IMR-90 (cell line): Measurements from ENCODE around the gene GABRP. TPM values are rescaled to one million over a fixed set of nuclear protein-coding genes. Genes with fewer than 3 reads are reported as not detected.

Experiments used
- ATAC-seq: fragments of 200-7000 bp; cut with Tn5 transposase; 2 replicates; pipeline ENCODE4 v1.9.1; 2020; ENCODE audit warnings: low read depth, mild to moderate bottlenecking, moderate library complexity
- BruUV-seq: library from RNA; stranded (reverse); fragments of 400-500 nt; replicated peaks from 2 replicates; lab custom pipeline; 2021; lab: Mats Ljungman, UMichigan
- CTCF ChIA-PET: fragments of 300-600 bp; formaldehyde crosslinking; extraction: SDS; loops from one replicate; lab custom pipeline; 2021; ENCODE audit warnings: antibody characterized with exemption; lab: Yijun Ruan, JAX
- POLR2A ChIA-PET: fragments of 300-600 bp; sonication (Branson Sonifier 250); formaldehyde crosslinking; loops from one replicate; lab custom pipeline; 2022; ENCODE audit warnings: antibody characterized with exemption; ENCODE audit not compliant: unreplicated experiment; lab: Charles Lee
- DNase-seq: peaks from one replicate; pipeline ENCODE4 v3.0.0; 2013
- H2AFZ ChIP-seq: replicated peaks from 2 replicates; pipeline ENCODE3; 2013; ENCODE audit warnings: low read length, mild to moderate bottlenecking; ENCODE audit not compliant: poor library complexity
- H2AK5ac ChIP-seq: 2 replicates; pipeline ENCODE4 v1.6.1; 2013; ENCODE audit warnings: low read depth, low read length, inconsistent platforms
- H2AK9ac ChIP-seq: replicated peaks from 2 replicates; pipeline ENCODE3; 2013; ENCODE audit warnings: mild to moderate bottlenecking, low read depth, low read length, moderate library complexity; ENCODE audit not compliant: poor library complexity
- H2BK120ac ChIP-seq: 2 replicates; pipeline ENCODE4 v1.6.1; 2013; ENCODE audit warnings: low read depth, low read length, inconsistent platforms
- H2BK15ac ChIP-seq: 3 replicates; pipeline ENCODE4 v1.6.1; 2013; ENCODE audit warnings: low read depth, low read length, inconsistent platforms
- H2BK20ac ChIP-seq: 2 replicates; pipeline ENCODE4 v1.6.1; 2013; ENCODE audit warnings: low read depth, mild to moderate bottlenecking, inconsistent platforms, low read length, moderate library complexity
- H2BK5ac ChIP-seq: 2 replicates; pipeline ENCODE4 v1.6.1; 2013; ENCODE audit warnings: mild to moderate bottlenecking, low read depth, low read length, inconsistent platforms; ENCODE audit not compliant: poor library complexity, severe bottlenecking
- H3K14ac ChIP-seq: replicated peaks from 2 replicates; pipeline ENCODE4 v1.6.1; 2013; ENCODE audit warnings: low read depth, low read length, inconsistent platforms
- H3K18ac ChIP-seq: 2 replicates; pipeline ENCODE4 v1.6.1; 2013; ENCODE audit warnings: low read depth, low read length, control low read depth
- H3K23ac ChIP-seq: 2 replicates; pipeline ENCODE4 v1.6.1; 2013; ENCODE audit warnings: low read depth, low read length, inconsistent platforms
- H3K27ac ChIP-seq: 2 replicates; pipeline ENCODE4 v1.5.1; 2013; ENCODE audit warnings: mild to moderate bottlenecking, control low read depth, low read length; ENCODE audit not compliant: insufficient read depth
- H3K27me3 ChIP-seq: 2 replicates; pipeline ENCODE4 v1.6.1; 2013; ENCODE audit warnings: low read length; ENCODE audit not compliant: control insufficient read depth, insufficient read depth
- H3K36me3 ChIP-seq: 2 replicates; pipeline ENCODE4 v1.6.1; 2013; ENCODE audit warnings: low read length, mixed read lengths; ENCODE audit not compliant: control insufficient read depth, insufficient read depth
- H3K4ac ChIP-seq: 2 replicates; pipeline ENCODE4 v1.6.1; 2013; ENCODE audit warnings: low read depth, low read length, inconsistent platforms
- H3K4me1 ChIP-seq: 2 replicates; pipeline ENCODE4 v1.6.1; 2013; ENCODE audit warnings: low read length, mixed read lengths; ENCODE audit not compliant: control insufficient read depth, insufficient read depth
- H3K4me2 ChIP-seq: 2 replicates; pipeline ENCODE4 v1.6.1; 2013; ENCODE audit warnings: low read depth, mild to moderate bottlenecking, control low read depth, low read length, moderate library complexity
- H3K4me3 ChIP-seq: 2 replicates; pipeline ENCODE4 v1.5.1; 2013; ENCODE audit warnings: low read depth, mild to moderate bottlenecking, control low read depth, low read length, moderate library complexity; ENCODE audit not compliant: insufficient read depth
- H3K56ac ChIP-seq: 2 replicates; pipeline ENCODE4 v1.6.1; 2013; ENCODE audit warnings: low read length, inconsistent platforms; ENCODE audit not compliant: insufficient read depth; ENCODE audit errors: extremely low read depth
- H3K79me1 ChIP-seq, 2 experiments: 2 replicates each; pipeline ENCODE4 v1.6.1; 2013; ENCODE audit warnings: low read length in 2 of 2, inconsistent platforms in 1 of 2, low read depth in 1 of 2
- H3K9ac ChIP-seq: 2 replicates; pipeline ENCODE4 v1.6.1; 2013; ENCODE audit warnings: low read depth, low read length, control low read depth
- H3K9me1 ChIP-seq: 2 replicates; pipeline ENCODE4 v1.6.1; 2013; ENCODE audit warnings: low read length, inconsistent platforms; ENCODE audit not compliant: insufficient read depth
- H3K9me3 ChIP-seq: 2 replicates; pipeline ENCODE4 v1.6.1; 2013; ENCODE audit warnings: low read length; ENCODE audit not compliant: control insufficient read depth, insufficient read depth
- H4K20me1 ChIP-seq: 2 replicates; pipeline ENCODE4 v1.6.1; 2013; ENCODE audit warnings: low read length, inconsistent platforms; ENCODE audit not compliant: insufficient read depth
- H4K5ac ChIP-seq: 2 replicates; pipeline ENCODE4 v1.6.1; 2013; ENCODE audit warnings: mild to moderate bottlenecking, low read depth, low read length, control low read depth
- H4K8ac ChIP-seq, 2 experiments: 2 replicates each; pipeline ENCODE4 v1.6.1; 2013; ENCODE audit warnings: low read depth in 2 of 2, low read length in 2 of 2, control low read depth in 1 of 2, inconsistent platforms in 1 of 2
- H4K91ac ChIP-seq: 2 replicates; pipeline ENCODE4 v1.6.1; 2013; ENCODE audit warnings: low read depth, low read length, inconsistent platforms; ENCODE audit not compliant: insufficient read depth
- BHLHE40 ChIP-seq: fragments of 150-350 bp; IDR thresholded peaks from 2 replicates; pipeline ENCODE4 v1.6.1; 2016; ENCODE audit warnings: mild to moderate bottlenecking, low read depth, low read length
- CEBPB ChIP-seq: IDR thresholded peaks from 2 replicates; pipeline ENCODE4 v1.6.1; 2012; ENCODE audit warnings: low read depth, low read length, improper control_type of control experiment
- FOS ChIP-seq: fragments of 150-350 bp; IDR thresholded peaks from 2 replicates; pipeline ENCODE4 v1.6.1; 2016; ENCODE audit warnings: low read depth, low read length
- MAFK ChIP-seq: IDR thresholded peaks from 2 replicates; pipeline ENCODE4 v1.6.1; 2012; ENCODE audit warnings: low read depth, low read length, improper control_type of control experiment
- MAZ ChIP-seq: IDR thresholded peaks from 2 replicates; pipeline ENCODE4 v1.6.1; 2012; ENCODE audit warnings: low read depth, mild to moderate bottlenecking, low read length, improper control_type of control experiment, moderate library complexity, borderline replicate concordance
- MXI1 ChIP-seq: IDR thresholded peaks from 2 replicates; pipeline ENCODE4 v1.6.1; 2012; ENCODE audit warnings: low read depth, mild to moderate bottlenecking, low read length, moderate library complexity, borderline replicate concordance
- NFE2L2 ChIP-seq: fragments of 150-350 bp; IDR thresholded peaks from 2 replicates; pipeline ENCODE4 v1.6.1; 2016; ENCODE audit warnings: low read depth, mild to moderate bottlenecking, low read length
- POLR2A ChIP-seq: IDR thresholded peaks from 2 replicates; pipeline ENCODE4 v1.6.1; 2012; ENCODE audit warnings: mild to moderate bottlenecking, low read depth, low read length
- RFX5 ChIP-seq: IDR thresholded peaks from 2 replicates; pipeline ENCODE4 v1.8.0; 2012; ENCODE audit warnings: low read depth, mild to moderate bottlenecking, low read length, moderate library complexity
- SMC3 ChIP-seq: fragments of 150-350 bp; IDR thresholded peaks from 2 replicates; pipeline ENCODE4 v1.6.1; 2016; ENCODE audit warnings: low read depth, mild to moderate bottlenecking, antibody characterized with exemption, low read length, moderate library complexity
- WGBS, 2 experiments: methylation state at CpG; one replicate each; pipeline versions ENCODE4 v1.1.5 to v1.1.7; 2013; ENCODE audit warnings: missing lambda C conversion rate in 2 of 2; ENCODE audit not compliant: insufficient read length in 1 of 2; ENCODE audit errors: extremely low coverage in 2 of 2; 5-methylcytosine and 5-hydroxymethylcytosine counted together
- dilution Hi-C: fragments of 300-500 bp; cut with HindIII; formaldehyde crosslinking; loops from one replicate; pipeline ENCODE4 v1.14.3; 2018; ENCODE audit warnings: low sequenced_read_pairs; ENCODE audit not compliant: unreplicated experiment
- in situ Hi-C: fragments of 300-500 bp; cut with MboI; formaldehyde crosslinking; loops from 3 replicates; pipeline ENCODE4 v1.14.3; 2019; ENCODE audit warnings: low sequenced_read_pairs, inconsistent platforms, mixed read lengths
- intact Hi-C: fragments of 100-400 bp; cut with micrococcal nuclease; formaldehyde crosslinking; loops from 2 replicates; pipeline ENCODE4 v1.10.0; 2022
- polyA plus RNA-seq, 3 experiments: library from polyadenylated mRNA; depleted of rRNA; stranded (reverse); fragments of >200 nt; gene quantifications; 2 replicates each; pipeline ENCODE4 v1.2.3, GENCODE V29; 2012; ENCODE audit warnings: low replicate concordance in 1 of 3
- total RNA-seq: library from RNA; depleted of rRNA; stranded (reverse); fragments of >200 nt; gene quantifications from 2 replicates; pipeline ENCODE4 v1.2.3, GENCODE V29; 2012
- TF ChIP-seq, protein P1 (sequence below): fragments of 150-350 bp; IDR thresholded peaks from 2 replicates; pipeline ENCODE4 v1.6.1; 2016; ENCODE audit warnings: low read depth, mild to moderate bottlenecking, low read length, moderate library complexity, borderline replicate concordance
- TF ChIP-seq, protein P2 (sequence below): conservative IDR thresholded peaks from 2 replicates; pipeline ENCODE4 v1.5.1; 2012; ENCODE audit warnings: mild to moderate bottlenecking, low read depth, low read length, improper control_type of control experiment

The GABRP gene
- total and polyA plus RNA-seq, 2 of the 4 experiments (the other 2 are of a cell fraction), result not detected

DNA sequence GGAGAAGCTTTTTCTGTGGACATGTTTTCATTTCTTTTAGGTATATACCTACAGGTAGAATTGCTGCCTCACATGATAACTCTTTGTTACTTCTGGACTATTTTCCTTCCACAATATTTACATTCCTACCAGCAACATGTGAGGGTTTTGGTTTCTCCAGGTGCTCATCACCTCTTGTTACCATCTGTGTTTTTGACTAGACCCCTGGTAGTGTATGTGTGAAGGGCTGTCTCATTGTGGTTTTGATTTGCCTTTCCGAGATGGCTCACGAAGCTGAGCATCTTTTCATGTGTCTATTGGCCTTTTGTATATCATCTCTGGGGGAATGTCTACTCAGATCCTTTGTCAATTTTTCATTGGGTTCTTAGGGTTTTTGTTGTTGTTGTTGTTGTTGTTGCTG is 61.1 kb downstream of the GABRP start:
- BruUV-seq, result no TSS peak
- no peak overlapping the region for H3K4ac ChIP-seq
- no peak overlapping the region for H3K4me3 ChIP-seq
- H4K91ac ChIP-seq, result no peak overlapping the region
- H2BK120ac ChIP-seq, result no peak overlapping the region
- TF ChIP-seq POLR2A (no peak), MXI1 (no peak), RFX5 (no peak), MAZ (no peak), SMC3 (no peak), MAFK (no peak), CEBPB (no peak), FOS (no peak), NFE2L2 (no peak), BHLHE40 (no peak)
- TF ChIP-seq, protein P1, sequence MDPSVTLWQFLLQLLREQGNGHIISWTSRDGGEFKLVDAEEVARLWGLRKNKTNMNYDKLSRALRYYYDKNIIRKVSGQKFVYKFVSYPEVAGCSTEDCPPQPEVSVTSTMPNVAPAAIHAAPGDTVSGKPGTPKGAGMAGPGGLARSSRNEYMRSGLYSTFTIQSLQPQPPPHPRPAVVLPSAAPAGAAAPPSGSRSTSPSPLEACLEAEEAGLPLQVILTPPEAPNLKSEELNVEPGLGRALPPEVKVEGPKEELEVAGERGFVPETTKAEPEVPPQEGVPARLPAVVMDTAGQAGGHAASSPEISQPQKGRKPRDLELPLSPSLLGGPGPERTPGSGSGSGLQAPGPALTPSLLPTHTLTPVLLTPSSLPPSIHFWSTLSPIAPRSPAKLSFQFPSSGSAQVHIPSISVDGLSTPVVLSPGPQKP, result no peak
- TF ChIP-seq, protein P2, sequence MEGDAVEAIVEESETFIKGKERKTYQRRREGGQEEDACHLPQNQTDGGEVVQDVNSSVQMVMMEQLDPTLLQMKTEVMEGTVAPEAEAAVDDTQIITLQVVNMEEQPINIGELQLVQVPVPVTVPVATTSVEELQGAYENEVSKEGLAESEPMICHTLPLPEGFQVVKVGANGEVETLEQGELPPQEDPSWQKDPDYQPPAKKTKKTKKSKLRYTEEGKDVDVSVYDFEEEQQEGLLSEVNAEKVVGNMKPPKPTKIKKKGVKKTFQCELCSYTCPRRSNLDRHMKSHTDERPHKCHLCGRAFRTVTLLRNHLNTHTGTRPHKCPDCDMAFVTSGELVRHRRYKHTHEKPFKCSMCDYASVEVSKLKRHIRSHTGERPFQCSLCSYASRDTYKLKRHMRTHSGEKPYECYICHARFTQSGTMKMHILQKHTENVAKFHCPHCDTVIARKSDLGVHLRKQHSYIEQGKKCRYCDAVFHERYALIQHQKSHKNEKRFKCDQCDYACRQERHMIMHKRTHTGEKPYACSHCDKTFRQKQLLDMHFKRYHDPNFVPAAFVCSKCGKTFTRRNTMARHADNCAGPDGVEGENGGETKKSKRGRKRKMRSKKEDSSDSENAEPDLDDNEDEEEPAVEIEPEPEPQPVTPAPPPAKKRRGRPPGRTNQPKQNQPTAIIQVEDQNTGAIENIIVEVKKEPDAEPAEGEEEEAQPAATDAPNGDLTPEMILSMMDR, result no peak
- no peak overlapping the region for H3K27ac ChIP-seq
- H3K36me3 ChIP-seq, result no peaks in the 10 kb centered on the region
- no peak overlapping the region for H3K18ac ChIP-seq
- H3K79me1 ChIP-seq, result no peaks in the 10 kb centered on the region
- no peak overlapping the region for H3K14ac ChIP-seq
- H3K23ac ChIP-seq, result no peak overlapping the region
- intact Hi-C loops, result no loop called here
- H3K4me1 ChIP-seq, result peaks cover 2% of the 10 kb centered on the region; the same call in 1 of the 2 replicates
- H3K9ac ChIP-seq, result no peak overlapping the region
- H2BK5ac ChIP-seq, result no peak overlapping the region
- H4K20me1 ChIP-seq, result no peaks in the 10 kb centered on the region
- ChIA-PET CTCF (no interaction called here), POLR2A (no interaction called here)
- no peak overlapping the region for H2AK9ac ChIP-seq
- no peak overlapping the region for H2BK15ac ChIP-seq
- dilution Hi-C loops, result no loop called here
- ATAC-seq, result no peak
- H2AFZ ChIP-seq, result no peak overlapping the region
- H4K5ac ChIP-seq, result no peak overlapping the region
- H3K4me2 ChIP-seq, result no peak overlapping the region
- WGBS, 2 experiments, result no CpG with 5 or more reads among the region's 2 CpGs
- H3K9me3 ChIP-seq, result no peaks in the 10 kb centered on the region
- DNase-seq, result no peak
- H3K56ac ChIP-seq, result no peak overlapping the region
- H2AK5ac ChIP-seq, result no peak overlapping the region
- in situ Hi-C loops, result no loop called here
- H3K9me1 ChIP-seq, result peaks cover 2% of the 10 kb centered on the region; the same call in 1 of the 2 replicates
- no peaks in the 10 kb centered on the region for H3K27me3 ChIP-seq
- no peak overlapping the region for H4K8ac ChIP-seq
- no peak overlapping the region for H2BK20ac ChIP-seq
